CD4-positive, alpha-beta T cell treated with Interleukin-2 at 100 ng/mL for 4 hours (primary cell): ENCODE results near the gene MEI1.

Source experiments
- DNase-seq: peaks from one replicate; pipeline ENCODE4 v3.0.0-alpha.2; 2020; ENCODE audit warnings: low spot score

MEI1 gene

GRCh38 chr22:41746567-41747400, 47.5 kb downstream of the MEI1 start:
- peak; percentile 64 for DNase-seq

DNA sequence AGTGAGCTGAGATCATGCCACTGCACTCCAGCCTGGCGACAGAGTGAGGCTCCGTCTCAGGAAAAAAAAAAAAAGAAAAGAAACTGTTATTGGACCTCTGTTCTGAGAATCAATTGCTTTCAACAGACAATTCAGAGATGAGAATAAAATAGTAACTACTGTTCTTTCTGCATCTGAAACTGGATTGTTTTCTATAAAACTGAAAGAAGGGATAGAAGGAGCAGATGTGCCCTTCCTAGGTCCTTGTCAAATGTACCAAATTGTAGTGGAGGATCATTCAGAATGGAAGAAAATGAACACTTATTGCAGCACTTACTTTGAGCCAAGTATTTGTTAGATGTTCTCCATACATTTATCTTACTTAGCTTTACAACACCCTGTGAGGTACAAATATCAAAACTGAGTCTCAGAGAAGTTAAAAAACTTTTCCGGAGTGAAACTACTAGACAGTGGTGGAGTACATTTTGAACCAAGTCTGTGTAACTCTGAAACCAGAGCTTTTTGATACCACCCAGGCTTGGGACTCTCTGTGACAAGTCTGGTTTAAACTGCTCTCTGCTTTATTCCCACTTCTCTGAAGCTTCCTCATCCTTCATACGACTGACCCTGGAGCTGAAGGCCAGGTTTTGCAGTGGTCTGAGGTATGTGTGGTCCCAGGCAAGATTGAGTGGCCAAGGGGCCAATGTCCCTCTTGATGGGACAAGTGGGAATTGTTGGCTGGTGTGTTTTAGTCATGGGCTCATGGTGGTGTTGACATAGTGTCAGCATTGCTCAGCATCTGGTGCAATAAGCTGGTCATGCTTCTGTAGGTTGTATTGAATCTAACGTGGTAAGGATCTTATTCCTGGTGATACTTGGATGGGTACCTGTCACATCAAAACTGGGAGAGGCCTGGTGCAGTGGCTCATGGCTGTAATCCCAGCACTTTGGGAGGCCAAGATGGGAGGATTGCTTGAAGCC, 53.0 kb downstream of the MEI1 start:
- no peak for DNase-seq

DNA sequence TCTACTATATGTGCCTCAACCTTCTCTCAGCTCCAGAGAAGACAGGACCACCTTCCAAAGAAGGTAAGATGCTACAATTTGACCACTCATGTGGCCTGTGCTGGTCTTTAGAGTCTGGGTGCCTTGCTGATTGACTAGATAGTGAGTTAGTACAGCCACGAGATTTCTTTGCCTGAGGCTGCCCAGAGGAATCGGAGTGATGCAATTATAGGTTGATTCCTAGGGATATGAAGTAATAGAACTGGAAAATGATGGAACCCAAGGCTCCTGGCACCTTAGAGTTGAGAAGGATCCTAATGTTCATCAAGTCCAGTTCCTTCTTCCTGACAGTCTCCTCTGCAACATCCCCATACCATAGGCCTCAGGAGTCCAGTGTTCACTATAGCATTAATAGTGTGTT, 54.7 kb downstream of the MEI1 start:
- DNase-seq: no peak

- DNase-seq: no peak
These were observed 58.2 kb downstream of the MEI1 start for GRCh38 chr22:41757502-41757901.

DNA sequence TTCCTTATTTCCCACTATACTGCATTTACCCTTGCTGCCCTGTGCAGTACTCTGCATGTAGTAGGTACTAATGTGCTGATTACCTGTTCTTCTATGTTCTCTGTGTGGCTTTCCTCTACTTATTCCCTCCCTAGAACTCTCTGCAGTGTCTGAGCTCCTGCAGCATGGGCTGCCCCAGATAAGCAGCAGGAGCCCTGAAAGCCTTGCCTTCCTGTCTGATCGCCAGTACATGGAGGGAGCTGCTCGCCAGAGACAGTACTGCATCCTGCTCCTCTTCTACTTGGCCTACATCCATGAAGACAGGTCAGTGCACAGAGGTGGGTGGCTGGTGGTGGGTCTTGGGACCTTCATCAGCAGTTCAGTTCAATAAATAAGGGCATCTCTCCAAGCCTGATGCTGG, 58.9 kb downstream of the MEI1 start:
- no peak for DNase-seq

DNA sequence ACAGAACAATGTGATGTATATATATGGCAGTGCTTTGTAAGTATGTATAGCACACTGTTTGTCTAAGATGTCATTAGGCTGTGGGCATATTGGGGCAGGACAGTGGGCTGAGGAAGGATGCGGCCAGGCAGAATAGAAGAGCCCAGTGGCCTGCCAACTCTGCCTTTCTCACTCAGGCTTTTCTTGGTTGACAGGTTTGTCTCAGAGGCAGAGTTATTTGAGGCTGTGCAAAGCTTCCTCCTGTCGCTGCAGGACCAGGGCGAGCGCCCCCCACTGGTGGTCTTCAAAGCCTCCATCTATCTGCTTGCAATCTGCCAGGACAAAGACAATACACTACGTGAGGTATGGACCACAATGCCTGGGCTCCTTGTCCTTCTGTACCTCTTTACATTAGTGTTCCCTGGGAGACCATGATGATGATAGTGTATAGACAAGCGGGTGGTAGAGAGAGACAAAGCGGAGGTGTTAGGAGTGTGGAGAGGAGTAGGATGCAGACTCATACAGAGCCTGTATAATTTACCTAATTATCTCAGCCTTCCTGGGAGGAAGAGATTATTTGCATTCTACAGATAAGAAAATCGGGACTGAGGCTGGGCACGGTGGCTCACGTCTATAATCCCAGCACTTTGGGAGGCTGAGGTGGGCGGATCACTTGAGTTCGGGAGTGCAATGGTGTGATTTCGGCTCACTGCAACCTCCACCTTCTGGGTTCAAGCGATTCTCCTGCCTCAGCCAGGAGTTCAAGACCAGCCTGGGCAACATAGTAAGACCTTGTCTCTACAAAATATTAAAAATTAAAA, 63.9 kb downstream of the MEI1 start:
- peak; percentile 26 for DNase-seq

- DNase-seq: no peak
These were observed 67.2 kb downstream of the MEI1 start for GRCh38 chr22:41766476-41766875.

DNA sequence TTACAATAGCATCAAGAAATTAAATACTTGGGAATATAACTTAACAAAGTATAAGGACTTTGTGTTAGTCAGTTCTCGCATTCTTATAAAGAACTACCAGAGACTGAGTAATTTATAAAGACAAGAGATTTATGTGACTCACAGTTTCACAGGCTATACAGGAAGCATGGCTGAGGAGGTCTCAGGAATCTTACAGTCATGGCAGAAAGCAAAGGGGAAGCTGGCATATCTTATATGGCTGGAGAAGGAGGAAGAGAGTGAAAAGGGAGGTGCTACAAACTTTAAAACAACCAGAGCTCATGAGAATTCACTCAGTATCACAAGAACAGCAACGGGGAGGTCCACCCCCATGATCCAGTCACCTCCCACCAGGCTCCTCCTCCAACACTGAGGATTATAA, 69.1 kb downstream of the MEI1 start:
- no peak for DNase-seq

DNA sequence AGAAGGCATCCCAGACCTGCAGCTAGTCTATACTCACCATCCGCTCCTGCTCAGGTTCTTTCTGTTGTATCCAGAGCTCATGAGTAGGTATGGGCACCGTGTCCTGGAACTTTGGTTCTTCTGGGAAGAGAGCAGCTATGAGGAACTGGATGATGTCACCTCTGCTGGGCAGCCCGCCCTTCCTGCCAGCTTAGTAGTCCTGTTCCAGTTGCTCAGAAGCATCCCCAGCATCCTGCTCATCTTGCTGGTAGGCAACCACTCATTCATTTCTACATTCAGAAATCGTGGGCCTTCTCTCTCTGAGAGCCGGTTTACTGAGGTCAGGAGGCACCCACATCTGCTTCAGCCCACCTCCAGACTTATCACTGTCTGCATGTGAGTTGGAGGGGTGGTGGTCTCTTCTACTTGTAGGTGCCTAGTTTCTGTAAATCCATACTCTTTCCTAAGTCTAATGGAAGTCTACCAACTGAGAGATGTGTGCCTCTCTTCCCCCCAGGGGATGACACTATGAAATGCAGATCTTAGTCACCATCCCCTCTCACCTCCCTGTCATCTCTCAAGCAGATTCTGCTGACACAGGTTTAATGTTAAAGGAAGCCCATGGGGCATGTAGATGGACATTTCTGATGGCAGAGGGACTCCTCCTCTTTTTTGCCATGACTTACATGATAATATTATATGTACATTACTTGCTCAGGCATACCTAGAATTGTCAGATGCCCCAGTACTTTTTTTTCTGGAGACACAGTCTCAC, 71.6 kb downstream of the MEI1 start:
- DNase-seq: no peak

DNA sequence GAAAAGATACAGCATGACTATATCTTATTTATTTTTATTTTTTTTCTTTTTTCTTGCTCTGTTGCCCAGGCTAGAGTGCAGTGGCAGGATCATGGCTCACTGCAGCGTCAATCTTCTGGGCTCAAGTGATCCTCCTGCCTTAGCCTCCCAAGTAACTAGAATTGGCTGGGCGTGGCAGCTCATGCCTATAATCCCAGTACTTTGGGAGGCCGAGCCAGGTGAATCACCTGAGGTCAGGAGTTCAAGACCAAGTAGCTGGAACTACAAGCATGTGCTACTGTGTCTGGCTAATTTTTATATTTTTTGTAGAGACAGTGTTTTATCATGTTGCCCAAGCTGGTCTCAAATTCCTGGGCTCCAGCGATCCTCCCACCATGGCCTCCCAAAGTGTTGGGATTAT, 72.9 kb downstream of the MEI1 start:
- DNase-seq: no peak

- no peak for DNase-seq
These were observed 73.3 kb downstream of the MEI1 start for GRCh38 chr22:41772645-41773044.

DNA sequence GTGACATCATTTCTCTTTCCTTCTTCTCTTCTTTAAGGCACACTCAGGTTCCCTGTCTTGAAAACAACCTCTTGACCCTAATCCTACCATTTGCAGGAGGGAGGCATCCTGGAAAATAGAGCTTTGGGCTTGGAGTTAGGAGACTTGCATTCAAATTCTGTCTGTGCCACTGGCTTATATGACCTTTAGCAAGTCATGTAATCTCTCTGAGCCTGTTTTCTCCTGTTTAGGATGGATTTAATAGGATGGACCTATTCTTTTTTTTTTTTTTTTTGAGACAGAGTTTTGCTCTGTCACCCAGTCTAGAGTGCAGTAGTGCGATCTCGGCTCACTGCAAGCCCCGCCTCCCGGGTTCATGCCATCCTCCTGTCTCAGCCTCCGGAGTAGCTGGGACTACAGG, 76.0 kb downstream of the MEI1 start:
- no peak for DNase-seq

DNA sequence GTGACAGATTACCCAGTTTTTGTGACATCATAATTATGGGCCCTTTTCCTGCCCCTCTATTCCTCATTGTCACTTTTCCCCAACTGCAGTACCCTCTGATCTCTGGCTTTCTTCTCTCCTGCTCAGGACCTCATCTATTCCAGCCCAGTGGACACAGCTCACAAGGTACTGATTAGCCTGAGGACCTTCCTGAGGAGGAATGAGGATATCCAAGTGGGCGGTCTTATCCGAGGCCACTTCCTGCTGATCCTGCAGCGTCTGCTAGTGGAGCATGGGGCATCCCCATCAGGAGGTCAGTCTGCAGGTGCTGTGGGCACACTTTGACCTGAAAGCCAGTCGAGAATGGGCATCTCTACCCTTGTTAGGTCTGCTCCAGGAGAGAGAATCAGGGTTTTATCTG, 76.7 kb downstream of the MEI1 start:
- no peak for DNase-seq

DNA sequence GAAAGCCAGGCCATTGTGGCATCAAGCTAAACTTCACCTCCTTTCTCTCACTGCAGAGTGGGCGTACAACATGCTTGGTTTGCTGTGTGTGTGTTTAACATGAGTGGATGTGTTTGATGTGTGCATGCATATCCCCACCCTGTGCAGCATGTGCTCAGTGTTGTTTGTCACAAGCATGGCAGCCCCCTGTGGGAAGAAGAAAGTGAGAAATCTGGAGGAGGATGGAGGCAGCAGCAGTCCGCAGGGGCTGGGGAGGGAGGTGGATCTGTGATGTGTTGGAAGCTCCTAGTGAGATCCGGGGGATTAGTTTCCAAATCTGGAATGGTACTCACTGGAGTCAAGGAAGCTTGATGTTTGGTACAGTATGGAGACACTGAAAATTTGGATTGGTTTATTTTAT, 77.1 kb downstream of the MEI1 start:
- DNase-seq: no peak

GRCh38 chr22:41777749-41778425, 78.6 kb downstream of the MEI1 start:
- DNase-seq: no peak

- no peak for DNase-seq
These were observed 80.7 kb downstream of the MEI1 start for GRCh38 chr22:41779929-41780505.

DNA sequence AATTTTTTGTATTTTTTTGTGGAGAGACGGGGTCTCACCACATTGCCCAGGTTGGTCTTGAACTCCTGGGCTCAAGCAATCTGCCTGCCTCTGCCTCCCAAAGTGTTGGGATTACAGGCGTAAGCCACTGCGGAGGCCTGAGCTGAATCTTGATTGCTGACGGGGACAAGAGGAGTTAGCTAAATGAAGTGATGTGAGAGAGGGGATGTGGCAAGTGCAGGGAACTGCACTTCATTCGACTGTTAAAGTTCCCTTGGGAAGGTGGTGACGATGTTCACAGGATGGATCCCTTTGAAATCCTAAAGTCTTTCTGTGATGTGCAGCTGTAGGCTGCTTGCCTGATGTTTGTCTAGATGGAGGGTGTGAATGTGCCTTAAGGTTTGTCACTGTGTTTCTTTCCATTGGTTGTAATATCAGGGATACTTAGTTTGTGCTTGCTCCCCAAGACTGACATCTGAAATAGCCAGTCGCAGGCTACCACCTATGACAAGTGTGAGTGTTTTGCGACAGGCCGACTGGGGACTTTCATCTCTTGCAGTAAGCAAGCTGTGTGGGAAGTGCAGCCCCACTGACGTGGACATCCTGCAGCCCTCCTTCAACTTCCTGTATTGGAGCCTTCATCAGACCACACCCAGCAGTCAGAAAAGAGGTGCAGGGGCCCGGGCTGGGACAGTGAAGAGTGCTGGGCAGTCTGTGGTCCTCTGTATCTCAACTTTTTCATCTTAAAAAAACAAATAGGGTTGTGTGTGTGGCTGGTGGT, 81.6 kb downstream of the MEI1 start:
- peak; percentile 94 for DNase-seq

GRCh38 chr22:41781507-41781906, 82.2 kb downstream of the MEI1 start:
- no peak for DNase-seq

- peak; percentile 38 for DNase-seq
These were observed 83.0 kb downstream of the MEI1 start for GRCh38 chr22:41782316-41782715.

- DNase-seq: no peak
These were observed 83.4 kb downstream of the MEI1 start for GRCh38 chr22:41782751-41783150.
